CD14-positive monocyte (primary cell): ENCODE data around the gene COLEC11. TPM values are rescaled to one million over a fixed set of nuclear protein-coding genes. Genes with fewer than 3 reads are reported as not detected.

Source experiments
- DNase-seq, 3 donors: peaks; one replicate each; pipeline ENCODE4 v3.0.0-alpha.2; 2011 to 2022
- H2AFZ ChIP-seq: 2 replicates; pipeline ENCODE4 v1.6.0; 2012; ENCODE audit warnings: mild to moderate bottlenecking, low read depth, low read length, inconsistent platforms; ENCODE audit not compliant: insufficient read depth, poor library complexity, severe bottlenecking
- H3K27ac ChIP-seq, 2 donors: 1 replicate in 1 of 2; 2 replicates in 1 of 2; pipeline ENCODE4 v1.5.1; 2012 to 2013; ENCODE audit warnings: low read length in 2 of 2, control low read depth in 1 of 2, inconsistent platforms in 1 of 2, low read depth in 1 of 2, mild to moderate bottlenecking in 1 of 2
- H3K27me3 ChIP-seq, 2 donors: one replicate each; pipeline versions ENCODE4 v1.6.0 to v1.6.1; 2011 to 2013; ENCODE audit warnings: low read length in 2 of 2; ENCODE audit not compliant: control insufficient read depth in 2 of 2, insufficient read depth in 2 of 2
- H3K36me3 ChIP-seq, 2 donors: replicated peaks in 1 of 2; 1 replicate in 1 of 2; 2 replicates in 1 of 2; pipeline versions ENCODE4 v1.5.1 to v1.6.1; 2012 to 2013; ENCODE audit warnings: low read length in 2 of 2, control low read depth in 1 of 2, inconsistent platforms in 1 of 2, mild to moderate bottlenecking in 1 of 2; ENCODE audit not compliant: insufficient read depth in 2 of 2, control insufficient read depth in 1 of 2
- H3K4me1 ChIP-seq, 2 donors: 1 replicate in 1 of 2; 2 replicates in 1 of 2; pipeline versions ENCODE4 v1.5.1 to v1.6.1; 2012 to 2013; ENCODE audit warnings: low read length in 2 of 2, control low read depth in 1 of 2, inconsistent platforms in 1 of 2, mild to moderate bottlenecking in 1 of 2, moderate library complexity in 1 of 2; ENCODE audit not compliant: insufficient read depth in 2 of 2, control insufficient read depth in 1 of 2
- H3K4me2 ChIP-seq: replicated peaks from 2 replicates; pipeline ENCODE3; 2012; ENCODE audit warnings: low read length, moderate library complexity, mild to moderate bottlenecking; ENCODE audit not compliant: poor library complexity, severe bottlenecking; ENCODE audit errors: extremely low read depth
- H3K4me3 ChIP-seq, 3 experiments: fragments of 200-600 bp in 1 of 3; sonication (generic) in 1 of 3; replicated peaks in 1 of 3; 1 replicate in 2 of 3; 2 replicates in 1 of 3; pipeline ENCODE4 v1.5.1; 2011 to 2013; ENCODE audit warnings: low read length in 3 of 3, mild to moderate bottlenecking in 3 of 3, control low read depth in 2 of 3, low read depth in 2 of 3, inconsistent platforms in 1 of 3, moderate library complexity in 1 of 3
- H3K79me2 ChIP-seq: 2 replicates; pipeline ENCODE4 v1.6.0; 2012; ENCODE audit warnings: mild to moderate bottlenecking, control low read depth, inconsistent platforms, low read length, moderate library complexity; ENCODE audit not compliant: insufficient read depth
- H3K9ac ChIP-seq: 2 replicates; pipeline ENCODE4 v1.6.0; 2017; ENCODE audit warnings: low read length, mild to moderate bottlenecking; ENCODE audit not compliant: insufficient read depth, poor library complexity, severe bottlenecking
- H3K9me3 ChIP-seq, 2 donors: replicated peaks in 1 of 2; 1 replicate in 1 of 2; 2 replicates in 1 of 2; pipeline versions ENCODE4 v1.5.1 to v1.6.1; 2012 to 2013; ENCODE audit warnings: low read length in 2 of 2, control low read depth in 1 of 2; ENCODE audit not compliant: control insufficient read depth in 1 of 2, insufficient read depth in 1 of 2
- H4K20me1 ChIP-seq: 2 replicates; pipeline ENCODE4 v1.6.0; 2012; ENCODE audit warnings: mild to moderate bottlenecking, low read length, control low read depth, moderate library complexity; ENCODE audit not compliant: insufficient read depth
- H3K27ac Mint-ChIP-seq, 7 donors: one replicate each; pipeline ENCODE4 v1.8.0; 2020; ENCODE audit warnings: mild to moderate bottlenecking in 7 of 7, mixed read lengths in 7 of 7, moderate library complexity in 6 of 7, inconsistent platforms in 2 of 7
- H3K27me3 Mint-ChIP-seq, 3 donors: one replicate each; pipeline ENCODE4 v1.8.0; 2021 to 2022; ENCODE audit warnings: low read depth in 3 of 3, mild to moderate bottlenecking in 3 of 3, mixed read lengths in 3 of 3, moderate library complexity in 3 of 3, inconsistent platforms in 1 of 3
- H3K36me3 Mint-ChIP-seq, 2 donors: one replicate each; pipeline ENCODE4 v1.8.0; 2020; ENCODE audit warnings: mixed read lengths in 2 of 2, inconsistent platforms in 1 of 2, mild to moderate bottlenecking in 1 of 2
- H3K4me1 Mint-ChIP-seq: one replicate; pipeline ENCODE4 v1.8.0; 2020; ENCODE audit warnings: mild to moderate bottlenecking, mixed read lengths
- H3K4me3 Mint-ChIP-seq, 2 donors: one replicate each; pipeline ENCODE4 v1.8.0; 2020; ENCODE audit warnings: mild to moderate bottlenecking in 2 of 2, mixed read lengths in 2 of 2, moderate library complexity in 1 of 2
- H3K9me3 Mint-ChIP-seq, 7 donors: one replicate each; pipeline ENCODE4 v1.8.0; 2020 to 2022; ENCODE audit warnings: mixed read lengths in 7 of 7, mild to moderate bottlenecking in 6 of 7, moderate library complexity in 6 of 7, inconsistent platforms in 2 of 7
- WGBS: methylation state at CpG from one replicate; pipeline ENCODE4 v1.1.5; 2013; ENCODE audit warnings: missing lambda C conversion rate; ENCODE audit not compliant: insufficient coverage; 5-methylcytosine and 5-hydroxymethylcytosine counted together
- intact Hi-C, 2 donors: fragments of 100-400 bp; cut with micrococcal nuclease; formaldehyde crosslinking; loops; one replicate each; pipeline versions ENCODE4 v1.15.0 to v1.15.1; 2023
- polyA plus RNA-seq, 3 donors: library from polyadenylated mRNA; depleted of rRNA in 1 of 3; unstranded in 2 of 3; stranded (reverse) in 1 of 3; fragments of 300-500 nt in 2 of 3; fragments of >200 nt in 1 of 3; fragmentation: Illumina TruSeq in 2 of 3; gene quantifications; 1 replicate in 2 of 3; 2 replicates in 1 of 3; pipeline ENCODE4 v1.2.3, GENCODE V29; 2012 to 2021
- TF ChIP-seq, protein P1 (sequence below): fragments of 200-600 bp; IDR thresholded peaks from one replicate; pipeline ENCODE4 v1.8.0; 2022; ENCODE audit warnings: antibody characterized with exemption, mild to moderate bottlenecking

Gene COLEC11
- polyA plus RNA-seq, 3 donors, result not detected

DNA sequence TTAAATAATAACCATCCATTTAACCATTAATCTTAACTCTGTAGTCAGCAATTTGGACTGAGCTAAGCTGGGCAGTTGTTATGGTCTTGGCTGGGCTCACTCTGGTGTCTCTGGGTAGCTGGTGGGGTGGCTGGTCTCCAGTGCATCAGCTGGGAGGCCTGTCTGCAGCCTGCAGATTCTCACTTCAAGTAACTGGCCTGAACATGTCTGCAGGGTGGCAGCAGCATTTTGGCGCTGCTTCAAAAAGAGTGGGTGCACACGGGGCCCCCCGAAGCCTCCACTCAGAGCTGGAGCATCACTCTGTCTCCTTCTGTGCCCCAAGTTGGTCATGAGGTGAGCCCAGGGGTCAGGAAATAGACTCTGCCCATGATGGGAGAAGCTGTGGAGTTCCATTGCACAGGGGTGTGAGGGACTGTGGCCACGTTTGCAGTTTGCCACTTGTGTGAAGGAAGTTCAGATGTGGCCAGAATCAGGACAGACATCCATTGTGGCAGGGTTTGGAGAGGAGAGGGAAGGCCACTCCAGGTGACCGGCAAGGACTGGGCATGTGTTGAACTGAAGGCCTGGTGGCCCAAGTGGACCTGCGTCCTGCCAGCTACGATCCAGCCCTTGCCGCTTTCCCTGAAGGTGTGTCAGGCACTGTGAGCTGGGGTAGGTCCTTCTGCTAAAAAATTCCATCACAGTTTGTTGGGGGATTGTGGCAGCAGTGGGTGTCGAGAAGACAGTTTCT lies 58.1 kb downstream of the COLEC11 start:
- no peak for DNase-seq
- no peaks in the 10 kb centered on the region for H3K36me3 ChIP-seq
- Mint-ChIP-seq H3K4me3 (peak overlapping the region in 1 of 2 donors; percentile 11), H3K4me1 (peaks cover 11% of the 10 kb centered on the region), H3K27ac (no peak overlapping the region), H3K36me3 (no peaks in the 10 kb centered on the region), H3K27me3 (peaks cover 10 to 32% (median 24%) of the 10 kb centered on the region in 3 donors), H3K9me3 (peaks cover 0 to 8% (median 0%) of the 10 kb centered on the region in 7 donors)
- H3K4me2 ChIP-seq, result no peak overlapping the region
- no peaks in the 10 kb centered on the region for H4K20me1 ChIP-seq
- WGBS, result 93% methylated on average over 8 of the region's 9 CpGs
- peaks cover 0 to 17% of the 10 kb centered on the region in 2 donors for H3K27me3 ChIP-seq
- H3K9me3 ChIP-seq, result no peaks in the 10 kb centered on the region
- no peak overlapping the region for H3K9ac ChIP-seq
- H2AFZ ChIP-seq, result no peak overlapping the region
- no peak overlapping the region for H3K27ac ChIP-seq
- intact Hi-C loops, result loop anchor here in 1 of 2 donors (5.0 kb wide), 1 partner anchor 1531 kb away; no protein-coding TSS in a partner anchor
- H3K79me2 ChIP-seq, result no peaks in the 10 kb centered on the region
- H3K4me1 ChIP-seq, result peaks cover 2 to 10% of the 10 kb centered on the region in 2 donors
- TF ChIP-seq, protein P1, sequence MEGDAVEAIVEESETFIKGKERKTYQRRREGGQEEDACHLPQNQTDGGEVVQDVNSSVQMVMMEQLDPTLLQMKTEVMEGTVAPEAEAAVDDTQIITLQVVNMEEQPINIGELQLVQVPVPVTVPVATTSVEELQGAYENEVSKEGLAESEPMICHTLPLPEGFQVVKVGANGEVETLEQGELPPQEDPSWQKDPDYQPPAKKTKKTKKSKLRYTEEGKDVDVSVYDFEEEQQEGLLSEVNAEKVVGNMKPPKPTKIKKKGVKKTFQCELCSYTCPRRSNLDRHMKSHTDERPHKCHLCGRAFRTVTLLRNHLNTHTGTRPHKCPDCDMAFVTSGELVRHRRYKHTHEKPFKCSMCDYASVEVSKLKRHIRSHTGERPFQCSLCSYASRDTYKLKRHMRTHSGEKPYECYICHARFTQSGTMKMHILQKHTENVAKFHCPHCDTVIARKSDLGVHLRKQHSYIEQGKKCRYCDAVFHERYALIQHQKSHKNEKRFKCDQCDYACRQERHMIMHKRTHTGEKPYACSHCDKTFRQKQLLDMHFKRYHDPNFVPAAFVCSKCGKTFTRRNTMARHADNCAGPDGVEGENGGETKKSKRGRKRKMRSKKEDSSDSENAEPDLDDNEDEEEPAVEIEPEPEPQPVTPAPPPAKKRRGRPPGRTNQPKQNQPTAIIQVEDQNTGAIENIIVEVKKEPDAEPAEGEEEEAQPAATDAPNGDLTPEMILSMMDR, result no peak
- H3K4me3 ChIP-seq, result no peak overlapping the region

DNA sequence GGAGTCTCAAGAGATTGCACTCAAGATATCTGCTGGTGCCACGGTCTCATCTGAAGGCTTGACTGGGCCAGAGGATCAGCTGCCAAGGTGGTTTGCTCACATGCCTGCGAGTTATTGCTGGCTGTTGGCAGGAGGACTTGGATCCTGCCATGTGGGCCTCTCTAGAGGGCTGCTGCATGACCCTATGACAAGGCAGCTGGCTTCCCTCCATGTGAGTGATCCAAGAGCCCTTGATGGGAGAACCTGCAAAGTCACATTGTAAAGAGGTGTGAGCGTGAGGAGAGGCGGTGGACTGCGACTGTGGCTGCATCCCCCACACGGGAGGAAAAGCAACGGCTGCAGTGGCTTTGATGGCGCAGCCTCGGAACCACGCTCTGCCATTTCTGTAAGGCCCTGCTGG lies 59.1 kb downstream of the COLEC11 start:
- H3K9ac ChIP-seq, result no peak overlapping the region
- H3K9me3 Mint-ChIP-seq, result peaks cover 0 to 8% (median 0%) of the 10 kb centered on the region in 7 donors
- WGBS, result 92% methylated on average over 10 of the region's 10 CpGs
- peaks cover 2 to 10% of the 10 kb centered on the region in 2 donors for H3K4me1 ChIP-seq
- peaks cover 11% of the 10 kb centered on the region for H3K4me1 Mint-ChIP-seq
- no peak overlapping the region for H3K27ac Mint-ChIP-seq
- no peaks in the 10 kb centered on the region for H3K79me2 ChIP-seq
- H3K9me3 ChIP-seq, result no peaks in the 10 kb centered on the region
- TF ChIP-seq, protein P1, result no peak
- DNase-seq, result no peak
- intact Hi-C loops, result loop anchor here in 1 of 2 donors (5.0 kb wide), 1 partner anchor 1532 kb away; no protein-coding TSS in a partner anchor
- no peaks in the 10 kb centered on the region for H3K36me3 ChIP-seq
- H4K20me1 ChIP-seq, result no peaks in the 10 kb centered on the region
- H2AFZ ChIP-seq, result no peak overlapping the region
- H3K4me2 ChIP-seq, result no peak overlapping the region
- no peak overlapping the region for H3K4me3 ChIP-seq
- no peak overlapping the region for H3K4me3 Mint-ChIP-seq
- H3K27me3 ChIP-seq, result peaks cover 0 to 17% of the 10 kb centered on the region in 2 donors
- no peak overlapping the region for H3K27ac ChIP-seq
- H3K27me3 Mint-ChIP-seq, result peaks cover 10 to 32% (median 25%) of the 10 kb centered on the region in 3 donors
- H3K36me3 Mint-ChIP-seq, result no peaks in the 10 kb centered on the region
